IPS-NIHi11 (cell line): ENCODE data around the gene FTL.

Source experiments
- DNase-seq: peaks from one replicate; pipeline ENCODE4 v3.0.0; 2012; ENCODE audit warnings: mixed read lengths, low spot score

The FTL gene

GRCh38 chr19:48991873-48992580 lies 26.9 kb downstream of the FTL start:
- peak; percentile 71 for DNase-seq

DNA sequence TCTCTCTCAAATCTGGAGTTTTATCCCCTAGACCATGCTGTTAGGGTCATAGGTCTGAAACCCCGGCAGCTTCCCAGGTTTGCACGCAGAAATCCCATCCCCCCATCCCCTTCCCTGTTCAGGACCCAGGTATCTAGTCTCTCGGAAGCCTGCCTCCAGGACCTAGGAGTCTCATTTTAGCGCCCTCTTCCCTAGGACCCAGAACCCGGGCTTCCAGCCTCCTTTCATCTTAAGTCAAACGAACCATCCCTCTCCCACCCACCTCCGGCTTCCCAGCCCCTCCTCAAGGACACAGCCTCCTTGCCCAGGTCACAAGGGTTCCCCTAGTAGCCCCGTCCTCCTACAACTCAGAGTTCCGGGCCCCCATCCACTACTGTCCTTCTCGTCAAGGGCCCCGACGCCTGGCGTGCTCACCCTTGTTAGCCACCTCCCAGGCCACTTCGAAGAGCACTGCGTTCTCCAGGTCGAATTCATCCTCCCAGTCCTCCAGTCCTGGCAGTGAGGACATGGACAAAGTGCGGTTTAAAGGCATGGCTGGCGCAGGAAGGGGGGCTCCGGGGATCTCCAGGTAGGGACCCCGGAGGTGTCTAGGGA lies 27.6 kb downstream of the FTL start:
- DNase-seq: no peak

- peak; percentile 99 for DNase-seq
These were observed 28.3 kb downstream of the FTL start, which contains the start of the genes GYS1 and RUVBL2 for GRCh38 chr19:48993175-48994034. Gene GYS1 (minus strand): TSS chr19:48993309. CDS start chr19:48993112, 197 bp downstream. Gene RUVBL2 (plus strand): TSS chr19:48993887. CDS start chr19:48993912, 25 bp downstream.

DNA sequence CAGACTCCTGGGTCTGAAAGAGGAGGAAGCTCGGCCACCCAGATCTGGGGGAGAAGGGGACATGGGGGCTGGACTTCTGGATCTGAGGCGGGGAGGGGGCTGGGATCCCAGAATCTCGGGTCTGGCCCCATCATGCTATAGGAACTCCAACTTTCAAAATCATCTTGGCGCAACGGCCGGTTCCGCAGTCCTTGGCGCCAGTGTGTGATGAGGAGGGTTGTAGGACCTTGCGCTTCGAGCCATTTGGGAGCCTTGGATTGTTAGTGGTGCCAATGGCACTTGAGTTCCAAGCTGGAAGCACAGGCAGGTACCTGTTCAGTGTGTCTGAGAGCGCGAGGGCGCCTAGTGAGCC lies 28.9 kb downstream of the FTL start:
- DNase-seq: no peak

DNA sequence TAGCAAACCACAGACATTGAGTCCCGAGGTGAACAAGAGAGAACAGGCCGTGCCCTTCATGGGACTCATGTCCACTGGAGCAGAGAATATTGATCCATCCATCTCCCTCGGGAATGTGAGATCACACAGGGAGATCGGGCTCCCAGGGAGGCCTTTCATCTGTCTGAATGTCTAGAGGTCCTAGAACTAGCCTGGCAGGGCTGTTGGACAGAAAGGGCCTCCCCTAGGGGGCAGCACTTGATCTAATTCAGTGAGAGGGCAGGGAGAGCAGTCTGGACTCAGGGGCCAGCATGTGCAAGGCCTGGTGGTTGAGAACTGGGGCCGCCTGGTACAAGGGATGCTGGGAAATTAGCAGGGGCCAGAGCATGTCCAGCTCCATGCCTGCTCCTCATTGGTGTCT lies 32.9 kb downstream of the FTL start:
- DNase-seq: peak; percentile 73

DNA sequence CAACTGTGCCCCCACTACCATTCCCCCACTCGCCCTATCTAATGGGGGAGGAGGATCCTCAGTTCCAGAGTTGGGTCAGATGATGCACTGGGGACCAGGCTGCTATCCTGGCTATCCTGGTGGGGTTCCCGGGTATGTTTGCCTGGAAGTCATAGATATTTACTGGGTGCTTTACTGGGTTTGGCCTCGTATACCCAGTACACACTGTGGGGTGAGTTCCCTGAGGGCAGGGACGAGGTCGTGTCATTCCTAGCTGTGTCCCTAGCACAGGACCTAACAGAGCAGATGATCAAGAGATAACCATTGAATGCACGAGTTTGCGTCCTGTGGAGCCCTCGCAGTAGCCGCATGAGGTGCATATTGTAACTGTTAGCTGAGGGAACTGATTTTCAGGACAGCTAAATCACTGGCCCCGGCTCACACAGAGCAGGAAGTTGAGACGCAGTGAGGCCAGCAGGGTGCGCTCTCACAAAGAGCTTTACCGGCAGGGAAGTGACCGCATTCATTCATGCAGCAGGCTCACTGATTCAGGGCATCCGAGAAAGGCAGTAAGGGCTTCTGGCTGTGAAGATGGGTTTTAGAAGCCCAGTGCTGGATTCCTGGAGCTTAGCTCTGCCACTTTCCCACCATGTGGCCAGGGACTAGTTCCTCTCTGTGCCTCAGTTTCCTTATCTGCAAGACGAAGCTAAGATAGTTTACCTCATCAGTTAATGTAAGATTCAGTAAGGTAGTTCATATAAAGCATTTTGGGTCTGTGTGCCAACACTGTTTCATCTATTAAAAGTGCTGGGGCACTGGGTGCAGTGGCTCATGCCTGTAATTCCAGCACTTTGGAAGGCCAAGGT lies 34.6 kb downstream of the FTL start:
- DNase-seq: peak; percentile 78

DNA sequence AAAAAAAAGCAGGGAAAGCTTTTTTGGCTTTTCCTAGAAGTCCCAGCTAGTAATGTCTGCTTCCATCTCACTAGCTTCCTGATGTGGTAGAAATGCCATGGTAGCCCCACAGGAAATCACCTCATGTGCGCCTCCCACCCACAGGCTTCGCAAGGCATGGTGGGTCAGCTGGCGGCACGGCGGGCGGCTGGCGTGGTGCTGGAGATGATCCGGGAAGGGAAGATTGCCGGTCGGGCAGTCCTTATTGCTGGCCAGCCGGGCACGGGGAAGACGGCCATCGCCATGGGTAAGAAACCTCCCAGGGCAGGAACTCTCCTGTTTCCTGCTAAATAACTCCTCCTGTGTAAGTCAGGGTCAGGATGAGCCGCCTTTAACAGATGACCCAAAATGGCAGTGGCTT lies 39.0 kb downstream of the FTL start:
- DNase-seq: no peak

DNA sequence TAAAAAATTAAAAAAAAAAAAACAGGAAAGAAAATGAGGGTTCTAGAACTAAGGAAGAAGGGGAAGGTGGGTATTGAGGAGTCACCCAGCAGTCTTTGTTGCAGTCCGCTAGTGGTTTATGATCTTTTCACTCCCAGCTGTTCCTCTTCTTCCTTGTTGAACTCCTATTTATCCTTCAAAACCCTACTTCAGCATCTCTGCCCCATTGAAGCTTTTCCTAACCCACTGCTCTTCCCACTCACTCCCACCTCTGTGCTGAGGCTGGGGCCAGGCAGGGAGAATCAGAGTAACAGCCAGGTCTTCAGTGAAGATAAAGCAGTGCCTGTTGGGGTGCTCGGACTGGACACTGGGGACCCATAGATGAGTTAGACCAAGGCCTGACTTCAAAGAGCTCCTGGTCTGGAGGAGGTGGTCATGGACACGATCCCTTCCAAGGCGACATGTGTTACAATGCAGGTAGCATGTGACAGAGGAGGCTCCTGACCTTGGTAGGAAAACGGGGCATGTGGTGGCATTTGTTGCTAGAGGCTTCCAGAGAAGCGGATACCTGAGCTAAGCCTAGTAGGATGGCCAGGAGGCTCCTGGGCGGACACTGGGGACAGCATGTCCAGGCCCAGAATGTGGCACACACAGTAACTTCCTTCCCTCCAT lies 40.0 kb downstream of the FTL start:
- no peak for DNase-seq

DNA sequence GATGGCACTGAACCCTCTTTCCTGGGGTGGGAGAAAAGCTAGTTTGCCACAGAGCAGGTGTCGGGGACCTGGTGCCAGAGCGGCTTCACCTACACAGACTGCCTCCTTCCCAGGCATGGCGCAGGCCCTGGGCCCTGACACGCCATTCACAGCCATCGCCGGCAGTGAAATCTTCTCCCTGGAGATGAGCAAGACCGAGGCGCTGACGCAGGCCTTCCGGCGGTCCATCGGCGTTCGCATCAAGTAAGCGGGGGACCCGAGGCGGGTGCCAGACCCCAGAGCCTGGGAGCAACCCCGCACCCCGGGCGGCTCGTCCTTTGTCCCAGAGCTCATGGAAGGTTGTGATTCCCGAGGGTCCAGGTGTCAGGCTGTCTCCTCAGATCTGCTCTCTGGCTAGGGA lies 41.8 kb downstream of the FTL start:
- DNase-seq: no peak

GRCh38 chr19:49009828-49010227 lies 44.7 kb downstream of the FTL start:
- DNase-seq: no peak

DNA sequence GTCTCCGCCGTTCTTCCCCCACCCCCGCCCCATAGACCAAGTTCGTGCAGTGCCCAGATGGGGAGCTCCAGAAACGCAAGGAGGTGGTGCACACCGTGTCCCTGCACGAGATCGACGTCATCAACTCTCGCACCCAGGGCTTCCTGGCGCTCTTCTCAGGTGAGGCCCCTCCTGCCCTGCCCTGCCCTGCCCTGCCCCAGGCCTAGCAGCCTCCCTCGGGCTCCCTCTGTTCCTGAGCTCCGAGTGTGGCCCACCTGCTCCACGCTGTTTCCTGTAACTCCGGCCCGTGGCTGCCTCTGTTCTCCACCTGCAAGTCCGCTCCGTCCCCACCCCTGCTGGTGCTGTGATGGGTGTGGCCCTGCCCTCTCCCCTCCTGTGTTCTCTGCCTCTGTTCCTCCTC lies 45.3 kb downstream of the FTL start:
- DNase-seq: no peak

DNA sequence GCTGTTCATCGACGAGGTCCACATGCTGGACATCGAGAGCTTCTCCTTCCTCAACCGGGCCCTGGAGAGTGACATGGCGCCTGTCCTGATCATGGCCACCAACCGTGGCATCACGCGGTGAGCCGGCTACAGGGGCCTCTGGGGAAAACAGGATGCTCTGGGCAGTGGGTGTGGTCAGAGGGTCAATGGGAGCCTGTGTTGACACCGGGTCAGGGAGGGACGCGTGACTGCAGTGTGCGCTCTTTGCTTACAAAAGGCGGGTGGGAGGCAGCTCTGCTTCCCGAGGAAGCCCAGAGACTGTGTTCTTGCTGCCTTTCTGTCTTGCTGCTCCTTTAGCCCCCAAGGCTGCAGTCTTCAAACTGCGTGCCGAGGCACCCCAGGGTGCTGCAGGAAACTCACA lies 46.1 kb downstream of the FTL start:
- no peak for DNase-seq

GRCh38 chr19:49014123-49014869 lies 49.2 kb downstream of the FTL start:
- no peak for DNase-seq

DNA sequence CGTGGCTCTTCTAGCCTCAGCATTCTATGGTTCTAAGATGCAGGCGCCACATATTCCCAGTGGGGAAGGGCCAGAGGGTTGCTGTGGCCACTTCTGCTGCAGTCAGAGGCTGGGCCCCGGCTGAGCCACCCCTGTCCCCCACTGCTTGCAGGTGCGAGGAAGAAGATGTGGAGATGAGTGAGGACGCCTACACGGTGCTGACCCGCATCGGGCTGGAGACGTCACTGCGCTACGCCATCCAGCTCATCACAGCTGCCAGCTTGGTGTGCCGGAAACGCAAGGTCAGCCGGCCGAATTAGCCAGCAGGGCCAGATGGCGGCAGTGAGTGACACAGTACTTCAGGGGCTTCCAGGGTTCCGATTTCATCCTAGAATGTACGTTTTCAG lies 49.8 kb downstream of the FTL start:
- DNase-seq: no peak

- DNase-seq: no peak
These were observed 51.1 kb downstream of the FTL start for GRCh38 chr19:49016067-49016839.
